HCT116 (cell line): ENCODE measurements around the gene ATRN. TPM values are rescaled to one million over a fixed set of nuclear protein-coding genes. Genes with fewer than 3 reads are reported as not detected.

Experiments
- ATAC-seq: fragments of 200-7000 bp; cut with Tn5 transposase; 2 replicates; pipeline ENCODE4 v1.9.1; 2020; ENCODE audit warnings: mild to moderate bottlenecking, moderate library complexity
- BruUV-seq: library from RNA; stranded (reverse); fragments of 400-500 nt; replicated peaks from 2 replicates; lab custom pipeline; 2021; lab: Mats Ljungman, UMichigan
- CTCF ChIA-PET: fragments of 300-600 bp; sonication (Branson Sonifier 250); formaldehyde crosslinking; loops from one replicate; lab custom pipeline; 2021; ENCODE audit warnings: antibody characterized with exemption; lab: Charles Lee
- POLR2A ChIA-PET: fragments of 300-600, 350-600 bp; sonication (Branson Sonifier 250); formaldehyde crosslinking; loops from one replicate; lab custom pipeline; 2021; ENCODE audit warnings: antibody characterized with exemption; lab: Charles Lee
- RAD21 ChIA-PET, 2 experiments: fragments of 300-600 bp; sonication (Branson Sonifier 250); formaldehyde crosslinking; loops; one replicate each; lab custom pipeline; 2023; ENCODE audit warnings: low total read pairs in 2 of 2; ENCODE audit not compliant: uncharacterized antibody in 2 of 2, unreplicated experiment in 2 of 2, low non-redundant PET in 1 of 2; lab: Charles Lee
- DNase-seq: peaks from one replicate; pipeline ENCODE4 v3.0.0-alpha.2; 2010; ENCODE audit warnings: low read depth, low spot score
- H2AFZ ChIP-seq: fragments of 200-600 bp; shearing (Covaris generic), sonication (generic); 2 replicates; pipeline ENCODE4 v1.6.1; 2017; ENCODE audit warnings: low read depth, mixed run types, mixed read lengths, antibody characterized with exemption, low read length; ENCODE audit not compliant: poor library complexity, severe bottlenecking
- H3K27ac ChIP-seq: 2 replicates; pipeline ENCODE4 v1.5.1; 2012; ENCODE audit warnings: low read depth, low read length
- H3K27me3 ChIP-seq: fragments of 200-600 bp; sonication (generic); 2 replicates; pipeline ENCODE4 v1.6.1; 2016; ENCODE audit warnings: mixed run types, low read length, mixed read lengths; ENCODE audit not compliant: insufficient read depth
- H3K36me3 ChIP-seq, 2 experiments: fragments of 200-500 bp in 1 of 2; fragments of 200-600 bp in 1 of 2; sonication (Bioruptor generic) in 1 of 2; sonication (generic) in 1 of 2; 2 replicates each; pipeline versions ENCODE4 v1.5.1 to v1.6.1; 2014 to 2016; ENCODE audit warnings: low read length in 2 of 2, inconsistent platforms in 1 of 2, mixed read lengths in 1 of 2, mixed run types in 1 of 2; ENCODE audit not compliant: insufficient read depth in 2 of 2, control insufficient read depth in 1 of 2
- H3K4me1 ChIP-seq, 2 experiments: fragments of 200-600 bp in 1 of 2; sonication (generic) in 1 of 2; 2 replicates each; pipeline versions ENCODE4 v1.5.1 to v1.6.1; 2012 to 2017; ENCODE audit warnings: low read length in 2 of 2, inconsistent platforms in 1 of 2, mild to moderate bottlenecking in 1 of 2, mixed read lengths in 1 of 2, mixed run types in 1 of 2, moderate library complexity in 1 of 2; ENCODE audit not compliant: insufficient read depth in 2 of 2, control insufficient read depth in 1 of 2
- H3K4me2 ChIP-seq: fragments of 200-600 bp; sonication (generic); 2 replicates; pipeline ENCODE4 v1.6.1; 2017; ENCODE audit warnings: mixed run types, low read length, mixed read lengths
- H3K4me3 ChIP-seq, 2 experiments: fragments of 200-600 bp in 1 of 2; sonication (generic) in 1 of 2; replicated peaks in 1 of 2; 2 replicates each; pipeline ENCODE4 v1.5.1; 2011 to 2016; ENCODE audit warnings: low read length in 2 of 2, control low read depth in 1 of 2, low read depth in 1 of 2, mild to moderate bottlenecking in 1 of 2, mixed read lengths in 1 of 2, mixed run types in 1 of 2
- H3K79me2 ChIP-seq: fragments of 200-600 bp; sonication (generic); 2 replicates; pipeline ENCODE4 v1.6.1; 2017; ENCODE audit warnings: mild to moderate bottlenecking, mixed run types, low read length, moderate library complexity, mixed read lengths; ENCODE audit not compliant: insufficient read depth
- H3K9ac ChIP-seq: fragments of 200-600 bp; sonication (generic); 2 replicates; pipeline ENCODE4 v1.6.1; 2016; ENCODE audit warnings: low read length, mixed read lengths
- H3K9me2 ChIP-seq: fragments of 200-600 bp; sonication (generic), shearing (Covaris generic); 2 replicates; pipeline ENCODE4 v1.6.1; 2017; ENCODE audit warnings: mixed run types, mild to moderate bottlenecking, moderate library complexity; ENCODE audit not compliant: insufficient read depth
- H3K9me3 ChIP-seq, 2 experiments: fragments of 200-500 bp in 1 of 2; fragments of 200-600 bp in 1 of 2; sonication (Bioruptor generic) in 1 of 2; sonication (generic) in 1 of 2; 2 replicates each; pipeline ENCODE4 v1.6.1; 2014 to 2017; ENCODE audit warnings: low read length in 2 of 2, mixed read lengths in 2 of 2, inconsistent platforms in 1 of 2, low read depth in 1 of 2, mild to moderate bottlenecking in 1 of 2, mixed run types in 1 of 2, moderate library complexity in 1 of 2; ENCODE audit not compliant: control insufficient read depth in 1 of 2, insufficient read depth in 1 of 2
- H4K20me1 ChIP-seq: fragments of 200-600 bp; sonication (generic), shearing (Covaris generic); 2 replicates; pipeline ENCODE4 v1.6.1; 2017; ENCODE audit warnings: mixed run types, mild to moderate bottlenecking, moderate library complexity; ENCODE audit not compliant: insufficient read depth
- ATF3 ChIP-seq: IDR thresholded peaks from 2 replicates; pipeline ENCODE4 v1.6.1; 2012
- CBX3 ChIP-seq: IDR thresholded peaks from 2 replicates; pipeline ENCODE4 v1.6.1; 2012; ENCODE audit warnings: low read depth
- CEBPB ChIP-seq: IDR thresholded peaks from 2 replicates; pipeline ENCODE4 v1.6.1; 2012; ENCODE audit warnings: low read depth
- EGR1 ChIP-seq: IDR thresholded peaks from 2 replicates; pipeline ENCODE4 v1.6.1; 2012; ENCODE audit warnings: low read depth
- ELF1 ChIP-seq: IDR thresholded peaks from 2 replicates; pipeline ENCODE4 v1.6.1; 2012; ENCODE audit warnings: low read depth, borderline replicate concordance
- EZH2 ChIP-seq: fragments of 200-600 bp; sonication (generic); IDR thresholded peaks from 2 replicates; pipeline ENCODE4 v1.6.1; 2017; ENCODE audit warnings: antibody characterized with exemption, mixed run types
- EZH2phosphoT487 ChIP-seq: fragments of 200-600 bp; IDR thresholded peaks from 2 replicates; pipeline ENCODE4 v1.6.1; 2018; ENCODE audit warnings: antibody characterized with exemption, borderline replicate concordance
- FOSL1 ChIP-seq: IDR thresholded peaks from 2 replicates; pipeline ENCODE4 v1.6.1; 2012; ENCODE audit warnings: low read depth
- JUND ChIP-seq: IDR thresholded peaks from 2 replicates; pipeline ENCODE4 v1.6.1; 2012
- POLR2AphosphoS5 ChIP-seq: IDR thresholded peaks from 2 replicates; pipeline ENCODE4 v1.6.1; 2011; ENCODE audit warnings: mild to moderate bottlenecking, low read depth, low read length, moderate library complexity
- RAD21 ChIP-seq: IDR thresholded peaks from 2 replicates; pipeline ENCODE4 v1.6.1; 2012; ENCODE audit warnings: low read depth, mild to moderate bottlenecking
- REST ChIP-seq: IDR thresholded peaks from 2 replicates; pipeline ENCODE4 v1.6.1; 2012; ENCODE audit warnings: low read depth
- SIN3A ChIP-seq: IDR thresholded peaks from 2 replicates; pipeline ENCODE4 v1.6.1; 2012; ENCODE audit warnings: low read depth
- SP1 ChIP-seq: IDR thresholded peaks from 2 replicates; pipeline ENCODE4 v1.6.1; 2012; ENCODE audit warnings: low read depth
- SRF ChIP-seq: IDR thresholded peaks from 2 replicates; pipeline ENCODE4 v1.6.1; 2012; ENCODE audit warnings: low read depth
- YY1 ChIP-seq: IDR thresholded peaks from 2 replicates; pipeline ENCODE4 v1.6.1; 2011; ENCODE audit warnings: low read length, low read depth, moderate library complexity, mild to moderate bottlenecking; ENCODE audit not compliant: insufficient replicate concordance; ENCODE audit errors: extremely low read depth
- ZBTB33 ChIP-seq: IDR thresholded peaks from 2 replicates; pipeline ENCODE4 v1.6.1; 2011; ENCODE audit warnings: mild to moderate bottlenecking, low read length, moderate library complexity; ENCODE audit not compliant: insufficient replicate concordance; ENCODE audit errors: extremely low read depth
- intact Hi-C: fragments of 100-400 bp; cut with micrococcal nuclease; formaldehyde crosslinking; loops from 2 replicates; pipeline ENCODE4 v1.10.0; 2022
- total RNA-seq: library from RNA; stranded (reverse); gene quantifications from one replicate; pipeline ENCODE4 v1.2.1, GENCODE V29; 2021; ENCODE audit not compliant: unreplicated experiment

The ATRN gene
- total RNA-seq, 1 experiment from 2014 or later, result 24.4 TPM

- Histone ChIP-seq H4K20me1 (no peaks in the 10 kb centered on the region), H3K79me2 (no peaks in the 10 kb centered on the region), H3K9me2 (no peaks in the 10 kb centered on the region), H3K4me3 (no peak overlapping the region), H3K9me3 (no peaks in the 10 kb centered on the region), H3K27ac (no peak overlapping the region), H3K4me1 (peaks cover 0 to 4% of the 10 kb centered on the region in 2 experiments; a peak in 1 of 4 replicates), H3K4me2 (no peak overlapping the region), H3K36me3 (no peaks in the 10 kb centered on the region), H2AFZ (peak overlapping the region; percentile 44), H3K27me3 (no peaks in the 10 kb centered on the region), H3K9ac (no peak overlapping the region)
- no TSS peak for BruUV-seq
- CTCF ChIA-PET, result interaction anchor here (1.1 to 1.5 kb wide), 3 partner anchors 11 to 385 kb away, joined by 3 to 12 read pairs (median 7); no protein-coding TSS in a partner anchor
- TF ChIP-seq SP1, result peak; percentile 87
- no peak for TF ChIP-seq EZH2
- intact Hi-C loops, result no loop called here
- RAD21 ChIA-PET, result no interaction called here
- DNase-seq (peak; percentile 39), ATAC-seq (peak; percentile 86)
- POLR2A ChIA-PET, result no interaction called here
Measured at GRCh38 chr20:3687655-3688054, 216.8 kb downstream of the ATRN start.

GRCh38 chr20:3689978-3690377 is 219.2 kb downstream of the ATRN start:
- DNase-seq (no peak), ATAC-seq (no peak)
- Histone ChIP-seq H2AFZ (no peak overlapping the region), H3K9me3 (no peaks in the 10 kb centered on the region), H3K27me3 (no peaks in the 10 kb centered on the region), H3K9ac (no peak overlapping the region), H3K27ac (no peak overlapping the region), H3K79me2 (no peaks in the 10 kb centered on the region), H3K4me3 (no peak overlapping the region), H4K20me1 (no peaks in the 10 kb centered on the region), H3K4me2 (no peak overlapping the region), H3K4me1 (peaks cover 0 to 4% of the 10 kb centered on the region in 2 experiments; a peak in 1 of 4 replicates), H3K36me3 (no peaks in the 10 kb centered on the region), H3K9me2 (no peaks in the 10 kb centered on the region)
- ChIA-PET POLR2A (no interaction called here), RAD21 (no interaction called here), CTCF (no interaction called here)
- no TSS peak for BruUV-seq
- intact Hi-C loops, result no loop called here
- no peak for TF ChIP-seq ZBTB33
- no peak for TF ChIP-seq YY1
- TF ChIP-seq RAD21, result no peak
- no peak for TF ChIP-seq ATF3
- no peak for TF ChIP-seq CEBPB
- TF ChIP-seq ELF1, result no peak
- no peak for TF ChIP-seq SRF
- no peak for TF ChIP-seq FOSL1
- no peak for TF ChIP-seq REST
- no peak for TF ChIP-seq EGR1
- TF ChIP-seq JUND, result no peak
- TF ChIP-seq EZH2phosphoT487, result no peak
- TF ChIP-seq POLR2AphosphoS5, result no peak
- TF ChIP-seq EZH2, result no peak
- TF ChIP-seq SIN3A, result no peak
- no peak for TF ChIP-seq CBX3
